Measurements from ENCODE around the gene HOXD11.

DNA sequence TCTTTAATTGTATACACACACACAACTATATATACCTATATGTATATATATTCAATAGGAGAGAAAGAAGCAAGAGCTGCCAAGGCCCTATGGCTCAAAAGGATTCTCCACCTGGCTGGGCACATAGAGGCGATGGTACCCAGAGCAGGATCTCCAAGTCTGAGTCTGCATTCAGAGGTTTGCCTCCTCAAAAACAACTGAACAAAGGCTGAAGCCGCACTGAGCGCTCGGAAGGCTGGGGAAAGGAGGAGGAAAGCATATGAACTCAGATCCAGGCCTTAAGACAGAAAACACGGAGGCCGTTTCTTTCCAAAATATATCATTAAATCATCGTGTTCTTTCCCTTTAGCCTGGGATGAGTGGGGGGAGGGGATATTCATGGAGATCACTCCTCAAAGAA lies 3.9 kb upstream of the HOXD11 start:
- no peak for TF ChIP-seq POLR2AphosphoS5 (IDR thresholded peaks at IDR 0.05)
- TF ChIP-seq, protein P1, sequence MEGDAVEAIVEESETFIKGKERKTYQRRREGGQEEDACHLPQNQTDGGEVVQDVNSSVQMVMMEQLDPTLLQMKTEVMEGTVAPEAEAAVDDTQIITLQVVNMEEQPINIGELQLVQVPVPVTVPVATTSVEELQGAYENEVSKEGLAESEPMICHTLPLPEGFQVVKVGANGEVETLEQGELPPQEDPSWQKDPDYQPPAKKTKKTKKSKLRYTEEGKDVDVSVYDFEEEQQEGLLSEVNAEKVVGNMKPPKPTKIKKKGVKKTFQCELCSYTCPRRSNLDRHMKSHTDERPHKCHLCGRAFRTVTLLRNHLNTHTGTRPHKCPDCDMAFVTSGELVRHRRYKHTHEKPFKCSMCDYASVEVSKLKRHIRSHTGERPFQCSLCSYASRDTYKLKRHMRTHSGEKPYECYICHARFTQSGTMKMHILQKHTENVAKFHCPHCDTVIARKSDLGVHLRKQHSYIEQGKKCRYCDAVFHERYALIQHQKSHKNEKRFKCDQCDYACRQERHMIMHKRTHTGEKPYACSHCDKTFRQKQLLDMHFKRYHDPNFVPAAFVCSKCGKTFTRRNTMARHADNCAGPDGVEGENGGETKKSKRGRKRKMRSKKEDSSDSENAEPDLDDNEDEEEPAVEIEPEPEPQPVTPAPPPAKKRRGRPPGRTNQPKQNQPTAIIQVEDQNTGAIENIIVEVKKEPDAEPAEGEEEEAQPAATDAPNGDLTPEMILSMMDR (IDR thresholded peaks at IDR 0.05): no peak

Data from breast epithelium (tissue), 3 donors.